ENCODE data around the gene STAP2. TPM values are rescaled to one million over a fixed set of nuclear protein-coding genes. Genes with fewer than 3 reads are reported as not detected.

The STAP2 gene
- total and polyA plus RNA-seq, 9 of the 15 experiments (the other 6 are each of a cell fraction or from before 2014, with no cell fraction given): 1.2 to 9.8 (median 4.5) TPM

GRCh38 chr19:4375164-4376027 is 36.8 kb upstream of the STAP2 start (continued):
- no peak for TF ChIP-seq ZNF311 (CRISPR knock-in tag; IDR thresholded peaks at IDR 0.05)
- TF ChIP-seq SRSF7 (optimal IDR thresholded peaks at IDR 0.05; ENCODE audit: low read depth, low read length): no peak
- no peak for TF ChIP-seq U2AF1 (optimal IDR thresholded peaks at IDR 0.05; ENCODE audit: low read depth, low read length)
- TF ChIP-seq BCLAF1 (IDR thresholded peaks at IDR 0.05; ENCODE audit: borderline replicate concordance in 1 of 2, control insufficient read depth in 1 of 2, low read depth in 2 of 2, low read length in 1 of 2): peak in 1 of 2 experiments; percentile 80; a peak in 1 of 4 replicates
- peak in 1 of 3 experiments; percentile 68; a peak in 2 of 6 replicates for TF ChIP-seq ZBTB11 (CRISPR knock-in tag; IDR thresholded peaks at IDR 0.05)
- TF ChIP-seq AFF4 (CRISPR knock-in tag; IDR thresholded peaks at IDR 0.05): peak; percentile 21; the same call in 1 of the 2 replicates
- TF ChIP-seq CGGBP1 (CRISPR knock-in tag; IDR thresholded peaks at IDR 0.05): no peak
- peak; percentile 57 for TF ChIP-seq SMARCA5 (IDR thresholded peaks at IDR 0.05)
- TF ChIP-seq PTTG1 (tag; IDR thresholded peaks at IDR 0.05; ENCODE audit: low read depth): no peak
- TF ChIP-seq ZNF449 (CRISPR knock-in tag; IDR thresholded peaks at IDR 0.05): no peak
- no peak for TF ChIP-seq MEF2D (tag; conservative IDR thresholded peaks at IDR 0.05; ENCODE audit: low read depth)
- peak; percentile 3; the same call in 1 of the 2 replicates for TF ChIP-seq ADNP (tag; IDR thresholded peaks at IDR 0.05)
- TF ChIP-seq DPF2 (IDR thresholded peaks at IDR 0.05): peak; percentile 91
